ENCODE results near the gene ULK4. TPM values are rescaled to one million over a fixed set of nuclear protein-coding genes. Genes with fewer than 3 reads are reported as not detected.

Gene ULK4
- total RNA-seq, 4 donors from 2014 or later = 13.3 to 23.4 (median 17.9) TPM

- WGBS, 2 donors = 68 to 74% methylated on average over 6 of the region's 6 CpGs
- Histone ChIP-seq H3K4me1 (no peaks in the 10 kb centered on the region), H3K9me3 (no peaks in the 10 kb centered on the region), H3K36me3 (no peaks in the 10 kb centered on the region), H3K27me3 (no peaks in the 10 kb centered on the region), H3K27ac (no peak overlapping the region), H3K4me3 (no peak overlapping the region)
- TF ChIP-seq EP300 (IDR thresholded peaks at IDR 0.05) = no peak
- no peak for TF ChIP-seq CTCF (IDR thresholded peaks at IDR 0.05)
- no peak for TF ChIP-seq POLR2A (IDR thresholded peaks at IDR 0.05)
- no peak for DNase-seq (ENCODE audit: low spot score in 2 of 2)
Measured at GRCh38 chr3:41975416-41976103, 13.7 kb upstream of the ULK4 start.

DNA sequence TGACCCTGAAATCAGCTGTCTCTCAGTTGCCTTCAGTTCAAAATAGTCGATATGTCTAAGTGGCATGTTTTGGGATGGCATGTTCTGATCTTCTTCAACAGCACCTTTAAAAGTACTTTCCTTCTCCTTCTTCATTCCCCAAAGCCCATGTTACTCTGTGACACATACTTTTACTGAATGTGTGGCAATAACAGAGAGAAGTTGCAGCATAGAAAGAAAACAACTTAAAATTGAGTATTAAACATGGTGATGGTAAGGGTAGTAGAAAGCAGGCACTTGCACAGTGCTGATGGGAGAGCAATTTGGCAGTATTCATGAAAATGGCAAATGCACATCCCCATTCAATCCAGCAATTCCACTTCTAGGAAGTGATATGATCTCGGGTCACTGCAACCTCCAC lies 12.3 kb upstream of the ULK4 start:
- no peak for DNase-seq (ENCODE audit: low spot score in 2 of 2)
- Histone ChIP-seq H3K27ac (no peak overlapping the region), H3K4me1 (no peaks in the 10 kb centered on the region), H3K36me3 (no peaks in the 10 kb centered on the region), H3K9me3 (no peaks in the 10 kb centered on the region), H3K4me3 (no peak overlapping the region), H3K27me3 (no peaks in the 10 kb centered on the region)
- WGBS, 2 donors = 91 to 94% methylated on average over 2 of the region's 2 CpGs
- TF ChIP-seq EP300 (IDR thresholded peaks at IDR 0.05) (no peak), POLR2A (IDR thresholded peaks at IDR 0.05) (no peak), CTCF (IDR thresholded peaks at IDR 0.05) (no peak)

DNA sequence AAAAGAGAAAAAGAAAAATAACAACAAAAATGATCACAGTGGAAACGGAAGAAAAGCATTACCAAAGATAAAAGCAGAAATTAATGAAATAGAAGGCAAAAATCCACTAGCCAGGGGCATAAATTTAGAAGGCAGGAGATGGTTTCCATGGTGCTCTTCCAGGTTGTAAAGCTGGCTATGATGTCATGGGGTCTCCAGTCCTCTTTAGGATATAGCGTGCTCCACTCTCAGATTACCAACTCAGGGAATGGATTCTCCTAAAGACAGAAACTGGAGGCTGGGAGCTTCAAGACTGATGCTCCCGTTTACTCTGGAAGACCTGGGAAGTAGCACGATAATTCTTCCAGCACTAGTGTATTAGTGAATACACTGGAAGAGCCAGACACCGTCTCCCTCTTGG lies 10.9 kb upstream of the ULK4 start:
- Histone ChIP-seq H3K27ac (no peak overlapping the region), H3K4me3 (no peak overlapping the region), H3K4me1 (no peaks in the 10 kb centered on the region), H3K27me3 (no peaks in the 10 kb centered on the region), H3K9me3 (no peaks in the 10 kb centered on the region), H3K36me3 (no peaks in the 10 kb centered on the region)
- 69 to 75% methylated on average over 5 of the region's 5 CpGs for WGBS, 2 donors
- no peak for DNase-seq (ENCODE audit: low spot score in 2 of 2)
- TF ChIP-seq POLR2A (IDR thresholded peaks at IDR 0.05) (no peak), EP300 (IDR thresholded peaks at IDR 0.05) (no peak), CTCF (IDR thresholded peaks at IDR 0.05) (no peak)

DNA sequence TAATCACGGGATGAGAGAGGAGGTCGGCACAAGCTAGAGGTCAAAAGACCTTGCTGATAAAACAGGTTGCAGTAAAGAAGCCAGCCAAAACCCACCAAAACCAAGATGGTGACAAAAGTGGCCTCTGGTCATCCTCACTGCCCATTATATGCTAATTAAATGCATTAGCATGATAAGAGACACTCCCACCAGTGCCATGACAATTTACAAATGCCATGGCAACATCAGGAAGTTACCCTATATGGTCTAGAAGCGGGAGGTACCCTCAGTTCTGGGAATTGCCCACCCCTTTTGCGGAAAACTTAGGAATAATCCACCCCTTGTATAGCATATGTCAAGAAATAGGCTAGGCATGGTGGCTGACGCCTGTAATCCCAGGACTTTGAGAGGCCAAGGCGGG lies 4.3 kb upstream of the ULK4 start:
- WGBS, 2 donors = 83 to 88% methylated on average over 6 of the region's 6 CpGs
- Histone ChIP-seq H3K4me3 (no peak overlapping the region), H3K36me3 (no peaks in the 10 kb centered on the region), H3K27me3 (no peaks in the 10 kb centered on the region), H3K4me1 (peaks cover 0 to 5% (median under 1%) of the 10 kb centered on the region in 4 donors), H3K27ac (no peak overlapping the region), H3K9me3 (no peaks in the 10 kb centered on the region)
- TF ChIP-seq EP300 (IDR thresholded peaks at IDR 0.05) = no peak
- no peak for TF ChIP-seq CTCF (IDR thresholded peaks at IDR 0.05)
- no peak for TF ChIP-seq POLR2A (IDR thresholded peaks at IDR 0.05)
- DNase-seq (ENCODE audit: low spot score in 2 of 2) = no peak

DNA sequence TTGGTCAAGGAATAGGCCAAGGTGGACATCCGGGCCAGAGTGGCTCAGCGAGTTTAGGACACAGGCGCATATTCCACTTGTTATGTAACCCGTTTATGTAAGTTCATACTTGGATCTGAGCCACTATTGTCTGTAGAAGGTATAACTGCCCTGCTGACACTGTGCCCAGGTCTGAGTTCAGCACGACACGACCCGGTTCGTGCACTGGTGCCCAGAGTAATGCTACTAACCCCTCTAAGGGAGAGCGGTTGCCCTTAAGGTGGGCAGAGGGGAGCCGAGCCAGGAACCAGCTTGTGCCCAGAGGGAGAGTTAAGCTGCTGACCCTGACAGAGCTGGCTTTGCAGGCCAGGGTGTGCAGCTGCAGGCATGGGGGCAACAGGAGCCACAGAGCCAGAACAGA lies 1.9 kb upstream of the ULK4 start:
- 86 to 87% methylated on average over 9 to 10 of the region's 10 CpGs for WGBS, 2 donors
- Histone ChIP-seq H3K4me1 (peaks cover 0 to 14% (median 3%) of the 10 kb centered on the region in 4 donors), H3K36me3 (no peaks in the 10 kb centered on the region), H3K9me3 (no peaks in the 10 kb centered on the region), H3K4me3 (no peak overlapping the region), H3K27ac (no peak overlapping the region), H3K27me3 (no peaks in the 10 kb centered on the region)
- TF ChIP-seq POLR2A (IDR thresholded peaks at IDR 0.05) (no peak), EP300 (IDR thresholded peaks at IDR 0.05) (no peak), CTCF (IDR thresholded peaks at IDR 0.05) (no peak)
- DNase-seq (ENCODE audit: low spot score in 2 of 2) = no peak

Data from tibial nerve (tissue), 4 donors.